Measurements from ENCODE around the gene NPLOC4.
"Not testable (repeated sequence)": the region's sequence is repeated elsewhere in the genome, so short reads cannot be mapped to it uniquely, and the experiment has no call there.

Gene NPLOC4

DNA sequence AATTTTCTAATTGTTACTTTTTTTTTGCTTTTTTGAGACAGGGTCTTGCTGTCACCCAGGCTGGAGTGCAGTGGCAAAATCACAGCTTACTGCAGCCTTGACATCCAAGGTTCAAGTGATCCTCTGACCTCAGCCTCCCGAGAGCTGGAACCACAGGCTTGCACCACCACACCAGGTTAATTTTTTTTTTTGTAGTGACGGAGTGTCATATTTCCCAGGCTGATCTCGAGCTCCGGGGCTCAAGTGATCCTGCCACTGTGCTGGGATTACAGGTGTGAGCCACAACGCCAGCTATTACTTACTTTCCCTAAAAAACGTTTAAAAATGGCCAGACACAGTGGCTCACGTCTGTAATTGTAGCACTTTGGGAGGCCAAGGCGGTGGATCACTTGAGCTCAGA, 6.6 kb downstream of the NPLOC4 start:
- no peak for DNase-seq

DNA sequence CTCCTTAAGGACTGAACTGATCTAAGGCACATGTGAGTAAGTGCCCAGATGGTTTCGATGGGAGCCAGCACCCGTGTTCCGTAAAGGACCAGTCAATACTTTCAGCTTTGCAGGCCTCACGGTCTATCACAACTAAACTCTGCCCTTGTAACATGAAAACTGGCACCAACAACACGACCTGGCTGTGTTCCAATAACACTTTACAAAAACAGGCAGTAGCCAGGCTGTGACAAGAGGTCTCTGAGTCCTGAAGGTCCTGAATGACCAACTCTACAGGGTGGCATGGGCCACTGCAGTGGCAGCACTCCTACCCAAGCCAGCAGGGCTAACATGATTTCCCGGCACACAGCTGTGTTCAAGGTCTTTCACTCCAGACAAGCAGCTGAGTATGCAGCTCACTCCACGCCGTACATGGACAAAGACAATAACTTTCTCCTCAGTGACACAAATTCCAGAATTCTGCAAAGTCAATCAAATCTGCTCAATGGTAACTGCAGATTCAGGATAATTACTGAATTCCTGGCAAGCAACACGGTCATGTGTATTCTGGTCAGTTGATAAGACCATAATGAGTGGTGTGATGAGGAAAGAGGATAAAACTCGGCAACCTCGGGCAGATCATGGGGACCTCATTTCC, 15.3 kb downstream of the NPLOC4 start:
- no peak for DNase-seq

DNA sequence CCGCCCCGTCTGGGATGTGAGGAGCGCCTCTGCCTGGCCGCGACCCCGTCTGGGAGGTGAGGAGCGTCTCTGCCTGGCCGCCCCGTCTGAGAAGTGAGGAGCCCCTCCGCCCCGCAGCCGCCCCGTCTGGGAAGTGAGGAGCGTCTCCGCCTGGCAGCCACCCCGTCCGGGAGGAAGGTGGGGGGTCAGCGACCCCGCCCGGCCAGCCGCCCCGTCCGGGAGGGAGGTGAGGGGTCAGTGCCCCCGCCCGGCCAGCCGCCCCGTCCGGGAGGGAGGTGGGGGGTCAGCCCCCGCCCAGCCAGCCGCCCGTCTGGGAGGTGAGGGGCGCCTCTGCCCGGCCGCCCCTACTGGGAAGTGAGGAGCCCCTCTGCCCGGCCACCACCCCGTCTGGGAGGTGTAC, 18.6 kb downstream of the NPLOC4 start:
- not testable (repeated sequence) for DNase-seq

DNA sequence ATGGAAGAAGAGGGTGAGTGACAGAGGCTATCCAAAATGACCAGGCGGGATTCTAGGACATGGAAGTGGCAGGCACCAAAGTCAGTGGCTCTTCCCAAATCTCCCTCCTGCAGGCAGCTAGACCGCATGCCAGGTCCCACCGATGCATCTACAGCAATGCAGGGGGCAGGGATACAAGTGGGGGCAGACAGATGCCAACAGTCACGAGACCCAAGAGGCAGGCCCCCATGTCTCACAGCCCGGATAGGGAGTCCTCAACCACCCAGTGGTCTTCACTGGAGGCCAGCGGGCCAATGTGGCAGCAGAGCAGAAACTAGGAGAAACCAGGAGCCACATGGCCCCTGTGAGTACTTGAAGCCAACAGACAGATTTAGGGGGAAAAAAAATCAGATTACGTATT, 20.0 kb downstream of the NPLOC4 start:
- DNase-seq: no peak

- DNase-seq: no peak
These were observed 21.4 kb downstream of the NPLOC4 start for GRCh38 chr17:81615401-81615930.

DNA sequence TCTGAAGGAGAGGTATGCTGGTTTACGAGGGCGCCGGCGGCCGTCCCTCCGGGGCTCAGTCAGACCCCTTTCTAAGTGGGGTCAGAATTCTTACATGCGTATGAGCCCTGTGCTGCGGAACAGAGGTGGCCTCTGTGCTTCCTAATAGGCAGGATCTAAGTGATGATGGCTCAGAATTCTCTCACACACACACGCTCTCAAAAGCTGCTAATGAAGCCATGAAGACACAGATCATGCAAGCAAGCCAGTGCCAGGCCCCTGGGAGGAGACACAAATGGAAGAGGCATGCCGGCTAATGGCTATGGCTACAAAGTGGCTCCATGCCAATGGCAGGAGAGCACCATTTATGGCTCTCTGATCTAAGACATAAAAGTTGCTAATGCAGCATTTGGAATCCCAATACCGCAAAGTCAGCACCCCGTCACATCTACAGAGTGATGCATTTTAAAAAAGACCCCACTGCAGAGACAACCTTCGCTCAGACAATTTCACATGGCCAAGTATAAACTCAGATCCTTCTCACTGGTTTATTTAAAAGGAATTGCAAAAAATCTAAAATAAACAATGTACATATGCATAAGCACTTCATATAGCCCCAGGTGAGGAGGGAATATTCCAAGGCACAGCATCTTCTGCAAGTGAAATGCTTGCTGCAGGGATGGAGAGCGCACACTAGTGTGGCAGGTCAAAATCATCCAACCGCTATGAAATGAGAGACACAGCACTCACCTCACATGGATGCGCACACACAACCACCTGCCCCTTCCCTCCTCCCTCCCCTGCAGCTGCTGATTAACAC, 24.5 kb downstream of the NPLOC4 start:
- no peak for DNase-seq

DNA sequence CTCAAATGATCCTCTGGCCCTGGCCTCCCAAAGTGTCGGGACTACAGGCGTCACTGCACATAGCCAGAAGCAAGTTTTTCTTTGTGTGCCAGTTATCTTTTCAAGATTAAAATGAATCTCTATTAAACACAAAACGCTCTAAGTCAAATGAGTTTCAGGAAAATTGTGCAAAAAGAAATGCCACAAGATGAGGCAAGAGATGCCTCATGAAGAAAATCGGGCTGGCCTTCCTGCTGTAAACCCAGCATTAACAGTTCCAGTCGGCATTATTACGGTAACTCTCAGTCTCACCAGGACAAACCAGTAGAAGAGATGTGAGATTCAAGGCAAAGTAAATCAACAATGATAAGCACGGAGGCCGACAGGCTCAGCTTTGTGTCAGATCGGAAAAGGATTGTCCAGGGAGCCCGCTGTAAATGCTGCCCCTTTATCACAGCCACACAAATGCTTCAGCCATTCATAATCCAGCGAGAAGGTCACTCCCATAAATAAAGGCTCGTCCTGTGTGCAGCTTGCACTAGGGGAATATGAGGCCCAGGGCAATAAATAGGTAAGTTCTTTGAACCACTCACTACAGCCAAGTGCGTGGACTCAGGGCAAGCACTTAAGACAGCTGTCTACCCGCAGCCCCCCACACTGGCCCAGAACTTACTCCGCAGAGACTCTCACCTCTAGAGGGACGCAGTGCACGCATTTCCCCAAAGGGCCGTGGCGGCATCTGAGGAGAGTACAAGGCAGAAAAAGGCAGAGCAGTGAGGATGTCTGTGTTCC, 27.2 kb downstream of the NPLOC4 start:
- DNase-seq: no peak

DNA sequence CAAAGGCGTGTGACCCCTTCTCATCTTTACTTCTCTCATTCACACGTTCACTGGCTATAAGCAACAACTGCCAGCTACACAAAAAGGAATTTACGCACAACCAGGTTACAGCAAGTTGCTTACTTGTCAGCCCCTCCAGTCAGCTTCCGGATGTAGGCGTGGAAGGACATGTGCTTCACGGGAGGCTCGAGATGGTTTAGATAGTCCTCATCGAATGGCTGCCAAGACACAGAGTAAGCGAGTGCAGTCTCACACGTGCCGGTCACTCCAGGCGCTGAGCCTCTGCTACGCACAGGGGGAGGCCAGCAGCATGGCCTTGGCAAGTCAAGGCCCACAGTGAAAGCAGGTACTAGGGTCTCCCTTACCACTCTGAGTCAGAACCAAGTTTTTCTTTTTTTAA, 28.3 kb downstream of the NPLOC4 start:
- DNase-seq: no peak

DNA sequence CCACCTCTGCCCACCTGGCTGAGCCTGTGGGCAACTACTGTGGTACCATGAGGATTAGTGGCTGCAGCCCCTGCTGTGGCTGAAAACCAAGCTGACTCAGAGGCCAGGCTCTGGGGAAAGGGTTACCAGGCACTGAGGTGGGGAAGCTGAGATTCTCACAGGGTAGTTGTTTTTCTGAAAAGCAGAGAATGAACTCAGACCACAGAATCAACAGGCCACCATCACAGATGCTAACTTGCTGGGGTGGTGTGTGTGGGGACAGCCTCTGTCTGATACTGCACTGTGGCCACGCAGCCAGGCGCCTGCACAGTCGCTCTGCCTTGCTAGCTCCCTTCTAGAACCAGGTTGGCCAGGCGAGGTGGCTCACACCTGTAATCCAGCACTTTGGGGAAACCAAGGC, 28.8 kb downstream of the NPLOC4 start:
- no peak for DNase-seq

GRCh38 chr17:81607431-81607830, 29.5 kb downstream of the NPLOC4 start:
- DNase-seq: no peak

DNA sequence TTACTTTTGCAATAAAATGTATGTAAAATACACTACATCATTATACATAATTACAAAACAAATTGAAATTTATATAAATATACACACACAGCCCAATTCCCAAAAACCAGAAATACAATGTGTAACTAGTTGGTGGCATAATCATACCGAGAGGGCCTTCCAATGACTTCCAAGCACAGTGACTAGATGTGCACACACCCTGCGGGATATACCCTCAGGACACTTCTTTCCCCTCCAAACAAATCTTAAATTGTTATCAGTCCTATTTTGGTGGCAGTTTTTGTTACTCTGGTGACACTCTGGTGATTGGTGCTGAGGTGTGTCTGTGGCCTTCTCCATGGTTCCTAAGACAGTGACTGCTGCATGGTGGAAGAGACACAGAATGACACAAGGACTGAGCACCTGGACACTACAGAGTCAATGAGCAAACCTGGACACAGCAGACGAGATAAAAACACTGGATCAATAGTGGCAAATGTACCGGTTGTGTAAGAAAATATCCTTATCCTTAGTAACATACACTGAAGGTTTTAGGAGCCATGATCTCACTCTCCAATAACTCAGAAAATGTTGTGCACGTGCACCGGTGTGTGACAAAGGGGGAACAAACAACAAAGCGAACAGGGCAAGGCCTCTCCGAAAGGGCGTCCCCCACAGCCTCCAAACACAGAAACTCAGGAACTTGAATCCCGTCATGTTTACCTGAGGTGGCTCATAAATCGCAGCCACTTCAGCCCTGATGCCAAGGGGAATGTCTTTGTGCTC, 32.9 kb downstream of the NPLOC4 start:
- DNase-seq: no peak

DNA sequence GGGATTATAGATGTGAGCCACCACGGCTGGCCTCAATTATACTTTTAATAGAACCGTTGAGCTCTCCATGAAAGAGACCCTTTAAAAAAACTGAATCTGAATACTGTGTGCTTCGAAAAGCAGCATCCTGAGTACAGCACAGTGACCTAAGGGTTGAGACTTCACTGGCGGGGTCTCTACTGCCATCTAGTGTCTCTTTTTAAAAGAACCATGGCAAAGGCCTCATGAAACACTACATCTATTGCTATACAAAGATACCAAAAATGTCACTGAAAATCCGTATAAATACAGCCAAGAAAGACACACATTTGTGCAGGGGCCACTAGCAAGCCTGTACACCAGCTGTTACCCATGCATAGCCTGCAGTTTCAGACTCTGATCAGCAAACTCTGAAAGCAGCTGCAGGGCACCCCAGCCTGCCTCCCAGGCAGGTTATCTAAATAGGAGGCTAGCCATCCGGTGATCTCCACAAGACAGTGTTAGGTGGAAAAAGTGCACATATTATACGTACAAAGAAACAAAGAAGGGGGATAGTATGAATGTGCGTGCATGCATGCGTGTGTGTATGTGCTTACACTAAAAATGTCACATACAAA, 35.3 kb downstream of the NPLOC4 start:
- DNase-seq: peak; percentile 71

DNA sequence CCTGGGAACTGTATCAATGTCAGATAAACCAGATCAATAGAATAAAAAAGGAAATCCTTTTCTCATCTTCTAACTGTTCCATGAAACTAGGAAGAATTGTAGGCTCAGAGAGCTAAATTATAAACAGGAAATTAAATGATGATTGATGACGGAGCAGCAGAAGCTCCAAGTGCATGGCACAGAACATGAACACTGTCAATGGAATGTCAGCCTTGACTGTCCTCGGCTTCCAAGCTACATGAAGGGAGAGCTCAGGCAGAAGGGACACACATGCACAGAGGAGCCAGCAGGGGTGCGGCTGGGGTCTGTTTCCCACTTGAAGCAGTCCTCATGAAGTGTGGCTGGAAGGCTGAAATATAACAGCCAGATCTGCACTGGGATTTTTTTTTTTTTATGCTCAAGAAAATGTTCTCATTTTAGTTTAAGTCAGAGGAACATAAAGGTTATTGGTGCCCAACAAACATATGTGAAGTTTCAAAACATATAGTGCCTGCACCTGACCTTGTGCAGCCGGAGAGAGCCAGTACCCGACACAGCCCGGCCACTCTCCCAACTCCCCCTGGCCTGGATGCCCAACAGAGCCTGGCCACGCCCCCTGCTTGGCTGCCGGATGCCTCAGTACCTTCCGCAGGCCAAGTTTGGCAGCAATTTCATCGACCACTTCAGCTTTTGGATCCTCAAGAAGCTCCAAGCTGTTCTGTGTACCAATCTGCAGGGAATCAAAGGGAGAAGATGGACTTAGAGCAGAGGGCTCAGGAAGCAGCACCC, 37.0 kb downstream of the NPLOC4 start:
- no peak for DNase-seq

DNA sequence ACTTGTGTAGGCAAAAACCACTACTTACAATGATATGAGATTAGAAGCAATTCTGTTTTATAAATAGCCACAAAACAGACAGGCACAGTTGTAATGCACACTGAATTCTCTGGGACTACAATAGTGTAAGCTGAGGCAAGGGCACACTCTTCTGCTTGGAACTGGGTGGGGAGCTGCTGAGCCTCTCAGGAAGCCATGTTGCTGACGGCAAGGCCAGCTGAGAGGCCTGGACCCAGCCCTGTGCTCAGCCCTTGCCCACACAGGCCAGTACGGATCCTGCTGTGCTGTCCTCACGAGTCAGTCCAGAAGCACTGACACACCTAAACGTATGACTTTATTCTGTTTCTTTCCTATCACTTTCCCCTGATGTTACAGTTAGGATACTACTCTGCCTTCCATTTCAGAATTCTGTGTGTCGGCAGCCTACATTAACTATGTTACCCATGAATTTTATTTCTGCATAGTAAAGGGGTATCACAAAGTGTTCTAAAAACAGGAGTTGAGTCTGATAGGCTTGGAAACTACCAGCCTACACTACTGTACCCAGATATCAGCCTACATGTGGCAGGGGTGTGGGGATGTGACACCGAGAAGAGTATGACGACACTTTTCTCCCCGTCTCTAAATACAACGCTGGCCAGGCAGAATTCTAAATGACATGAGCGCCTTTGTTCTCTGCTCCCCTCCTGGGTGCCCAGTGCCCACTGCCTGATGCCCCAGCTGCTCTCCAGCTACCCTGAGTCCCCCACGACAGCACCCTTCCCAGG, 43.6 kb downstream of the NPLOC4 start:
- no peak for DNase-seq

- no peak for DNase-seq
These were observed 44.9 kb downstream of the NPLOC4 start for GRCh38 chr17:81591971-81592370.

- DNase-seq: no peak
These were observed 46.8 kb downstream of the NPLOC4 start for GRCh38 chr17:81590121-81590520.

GRCh38 chr17:81589612-81590011, 47.3 kb downstream of the NPLOC4 start:
- no peak for DNase-seq

GRCh38 chr17:81586096-81586495, 50.8 kb downstream of the NPLOC4 start:
- DNase-seq: no peak

- DNase-seq: not testable (repeated sequence)
These were observed 52.1 kb downstream of the NPLOC4 start for GRCh38 chr17:81584771-81585170.

DNA sequence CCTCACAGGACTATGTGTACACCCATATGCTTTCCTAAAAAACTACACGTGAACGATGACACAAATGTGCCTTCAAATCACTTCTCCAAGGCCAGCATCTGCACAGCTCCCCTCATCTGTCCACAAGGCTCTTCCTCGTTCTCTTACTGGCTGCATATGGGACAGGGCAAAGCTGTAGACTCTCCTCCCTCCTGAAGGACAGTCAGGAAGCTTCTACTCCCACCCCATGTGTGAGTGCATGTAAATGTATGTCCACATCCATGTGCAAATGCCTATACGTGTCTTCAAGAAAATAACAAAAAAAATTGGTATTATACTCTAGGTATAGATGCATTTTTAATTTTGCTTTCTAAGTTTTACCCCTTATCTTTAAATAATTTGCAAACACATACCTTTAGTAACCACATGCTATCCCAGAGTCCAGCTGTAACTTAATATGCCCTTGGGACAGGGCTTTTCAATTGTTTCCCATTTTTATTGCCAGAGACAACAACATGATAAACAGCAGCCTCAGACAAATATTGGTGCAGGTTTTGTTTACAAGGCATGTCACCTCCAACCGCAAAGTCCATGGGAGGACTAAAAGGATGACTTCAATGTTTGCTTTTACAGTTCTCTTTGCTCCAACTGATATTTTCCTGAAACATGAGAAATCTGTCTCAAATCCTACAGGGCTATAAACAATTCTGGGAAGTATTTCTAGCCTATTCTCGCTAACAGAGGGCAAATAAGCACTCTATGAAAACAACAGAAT, 53.1 kb downstream of the NPLOC4 start:
- no peak for DNase-seq
